HL-60 (cell line): ENCODE results near the gene NUP62.

Experiments used
- DNase-seq, 2 experiments: peaks; one replicate each; pipeline ENCODE4 v3.0.0-alpha.2; 2010 to 2020; ENCODE audit warnings: low read depth in 1 of 2, low spot score in 1 of 2
- H3K27ac ChIP-seq: fragments of 250-450 bp; sonication (Bioruptor Pico); replicated peaks from 2 replicates; pipeline ENCODE4 v1.5.1; 2020; ENCODE audit warnings: mild to moderate bottlenecking, moderate library complexity
- H3K27me3 ChIP-seq: fragments of 250-450 bp; sonication (Bioruptor Pico); 2 replicates; pipeline ENCODE4 v1.5.1; 2021; ENCODE audit warnings: mild to moderate bottlenecking, moderate library complexity; ENCODE audit not compliant: insufficient read depth, poor library complexity, severe bottlenecking
- H3K4me3 ChIP-seq: replicated peaks from 2 replicates; pipeline ENCODE4 v1.5.1; 2011; ENCODE audit warnings: mild to moderate bottlenecking, control low read depth, low read length; ENCODE audit not compliant: insufficient read depth
- GABPA ChIP-seq: IDR thresholded peaks from 2 replicates; pipeline ENCODE4 v1.6.1; 2012; ENCODE audit warnings: low read depth
- POLR2AphosphoS5 ChIP-seq: IDR thresholded peaks from 2 replicates; pipeline ENCODE4 v1.6.1; 2012; ENCODE audit warnings: low read depth
- SPI1 ChIP-seq: IDR thresholded peaks from 2 replicates; pipeline ENCODE4 v1.6.1; 2012; ENCODE audit warnings: low read depth, mild to moderate bottlenecking, borderline replicate concordance
- long read RNA-seq: library from polyadenylated mRNA; unstranded; transcript quantifications from one replicate; pipeline ENCODE4 v2.0.0, GENCODE V29; 2020
- TF ChIP-seq, protein P1 (sequence below): IDR thresholded peaks from one replicate; pipeline ENCODE4 v1.5.1; 2011; ENCODE audit warnings: low read length, control low read depth, inconsistent platforms; ENCODE audit not compliant: insufficient read depth
- TF ChIP-seq, protein P2 (sequence below): IDR thresholded peaks from 2 replicates; pipeline ENCODE4 v1.6.1; 2012; ENCODE audit warnings: low read depth; ENCODE audit not compliant: insufficient replicate concordance

Gene NUP62, protein sequence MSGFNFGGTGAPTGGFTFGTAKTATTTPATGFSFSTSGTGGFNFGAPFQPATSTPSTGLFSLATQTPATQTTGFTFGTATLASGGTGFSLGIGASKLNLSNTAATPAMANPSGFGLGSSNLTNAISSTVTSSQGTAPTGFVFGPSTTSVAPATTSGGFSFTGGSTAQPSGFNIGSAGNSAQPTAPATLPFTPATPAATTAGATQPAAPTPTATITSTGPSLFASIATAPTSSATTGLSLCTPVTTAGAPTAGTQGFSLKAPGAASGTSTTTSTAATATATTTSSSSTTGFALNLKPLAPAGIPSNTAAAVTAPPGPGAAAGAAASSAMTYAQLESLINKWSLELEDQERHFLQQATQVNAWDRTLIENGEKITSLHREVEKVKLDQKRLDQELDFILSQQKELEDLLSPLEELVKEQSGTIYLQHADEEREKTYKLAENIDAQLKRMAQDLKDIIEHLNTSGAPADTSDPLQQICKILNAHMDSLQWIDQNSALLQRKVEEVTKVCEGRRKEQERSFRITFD
- long read RNA-seq, transcript NUP62-211 (3 exons, 2,053 nt), result minor isoform, 8 of 196 reads
- long read RNA-seq, transcript NUP62-201 (3 exons, 2,870 nt), result minor isoform, 31 of 196 reads
- long read RNA-seq, transcript NUP62-202 (2 exons, 3,479 nt), result major isoform, 122 of 196 reads
- long read RNA-seq, partial matches to known transcripts, result 0 of 196 reads
- long read RNA-seq, other reads (novel, unspliced or antisense), result 30 of 196 reads

DNA sequence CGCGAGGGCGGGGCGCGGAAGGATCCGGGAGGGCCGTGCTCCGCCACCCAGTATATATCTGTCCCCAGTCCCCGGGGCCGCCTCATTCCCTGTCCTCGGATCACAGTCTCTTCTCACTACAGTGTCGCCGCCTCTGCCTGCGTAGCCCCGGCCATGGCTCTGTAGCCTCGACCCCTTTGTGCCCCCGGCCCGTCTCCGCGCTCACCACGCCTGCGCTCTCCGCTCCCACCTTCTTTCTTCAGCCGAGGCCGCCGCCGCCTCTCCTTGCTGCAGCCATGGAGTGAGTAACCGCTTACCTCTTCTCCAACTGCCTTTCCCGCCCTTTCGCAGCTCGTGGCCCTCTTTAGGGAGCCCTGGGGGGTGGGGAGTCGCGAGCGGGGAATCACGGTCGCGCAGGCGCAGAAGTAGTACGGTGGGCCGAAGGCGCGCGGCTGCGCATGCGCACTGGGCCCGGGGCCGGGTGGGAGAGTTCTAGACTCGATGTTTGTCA lies at the start of gene NUP62, which contains the start of gene ATF5:
Gene NUP62, minus strand, starts transcription at position 384 of the 490 bp plus-strand sequence. CDS start 19,697 bp downstream, outside the sequence.
Gene ATF5, plus strand, starts transcription at position 85 of the 490 bp plus-strand sequence. CDS start 1,646 bp downstream, outside the sequence.
- H3K27me3 ChIP-seq, result no peaks in the 10 kb centered on the region
- H3K27ac ChIP-seq, result peak within 1 kb of the TSS; percentile 99
- H3K4me3 ChIP-seq, result peak within 1 kb of the TSS; percentile 77
- peak; percentile 75 to 90 for DNase-seq
- TF ChIP-seq, protein P1, sequence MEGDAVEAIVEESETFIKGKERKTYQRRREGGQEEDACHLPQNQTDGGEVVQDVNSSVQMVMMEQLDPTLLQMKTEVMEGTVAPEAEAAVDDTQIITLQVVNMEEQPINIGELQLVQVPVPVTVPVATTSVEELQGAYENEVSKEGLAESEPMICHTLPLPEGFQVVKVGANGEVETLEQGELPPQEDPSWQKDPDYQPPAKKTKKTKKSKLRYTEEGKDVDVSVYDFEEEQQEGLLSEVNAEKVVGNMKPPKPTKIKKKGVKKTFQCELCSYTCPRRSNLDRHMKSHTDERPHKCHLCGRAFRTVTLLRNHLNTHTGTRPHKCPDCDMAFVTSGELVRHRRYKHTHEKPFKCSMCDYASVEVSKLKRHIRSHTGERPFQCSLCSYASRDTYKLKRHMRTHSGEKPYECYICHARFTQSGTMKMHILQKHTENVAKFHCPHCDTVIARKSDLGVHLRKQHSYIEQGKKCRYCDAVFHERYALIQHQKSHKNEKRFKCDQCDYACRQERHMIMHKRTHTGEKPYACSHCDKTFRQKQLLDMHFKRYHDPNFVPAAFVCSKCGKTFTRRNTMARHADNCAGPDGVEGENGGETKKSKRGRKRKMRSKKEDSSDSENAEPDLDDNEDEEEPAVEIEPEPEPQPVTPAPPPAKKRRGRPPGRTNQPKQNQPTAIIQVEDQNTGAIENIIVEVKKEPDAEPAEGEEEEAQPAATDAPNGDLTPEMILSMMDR, result no peak
- TF ChIP-seq, protein P2, sequence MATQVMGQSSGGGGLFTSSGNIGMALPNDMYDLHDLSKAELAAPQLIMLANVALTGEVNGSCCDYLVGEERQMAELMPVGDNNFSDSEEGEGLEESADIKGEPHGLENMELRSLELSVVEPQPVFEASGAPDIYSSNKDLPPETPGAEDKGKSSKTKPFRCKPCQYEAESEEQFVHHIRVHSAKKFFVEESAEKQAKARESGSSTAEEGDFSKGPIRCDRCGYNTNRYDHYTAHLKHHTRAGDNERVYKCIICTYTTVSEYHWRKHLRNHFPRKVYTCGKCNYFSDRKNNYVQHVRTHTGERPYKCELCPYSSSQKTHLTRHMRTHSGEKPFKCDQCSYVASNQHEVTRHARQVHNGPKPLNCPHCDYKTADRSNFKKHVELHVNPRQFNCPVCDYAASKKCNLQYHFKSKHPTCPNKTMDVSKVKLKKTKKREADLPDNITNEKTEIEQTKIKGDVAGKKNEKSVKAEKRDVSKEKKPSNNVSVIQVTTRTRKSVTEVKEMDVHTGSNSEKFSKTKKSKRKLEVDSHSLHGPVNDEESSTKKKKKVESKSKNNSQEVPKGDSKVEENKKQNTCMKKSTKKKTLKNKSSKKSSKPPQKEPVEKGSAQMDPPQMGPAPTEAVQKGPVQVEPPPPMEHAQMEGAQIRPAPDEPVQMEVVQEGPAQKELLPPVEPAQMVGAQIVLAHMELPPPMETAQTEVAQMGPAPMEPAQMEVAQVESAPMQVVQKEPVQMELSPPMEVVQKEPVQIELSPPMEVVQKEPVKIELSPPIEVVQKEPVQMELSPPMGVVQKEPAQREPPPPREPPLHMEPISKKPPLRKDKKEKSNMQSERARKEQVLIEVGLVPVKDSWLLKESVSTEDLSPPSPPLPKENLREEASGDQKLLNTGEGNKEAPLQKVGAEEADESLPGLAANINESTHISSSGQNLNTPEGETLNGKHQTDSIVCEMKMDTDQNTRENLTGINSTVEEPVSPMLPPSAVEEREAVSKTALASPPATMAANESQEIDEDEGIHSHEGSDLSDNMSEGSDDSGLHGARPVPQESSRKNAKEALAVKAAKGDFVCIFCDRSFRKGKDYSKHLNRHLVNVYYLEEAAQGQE, result peak; percentile 67
- TF ChIP-seq POLR2AphosphoS5, result peak; percentile 85; the same call in 1 of the 2 replicates

DNA sequence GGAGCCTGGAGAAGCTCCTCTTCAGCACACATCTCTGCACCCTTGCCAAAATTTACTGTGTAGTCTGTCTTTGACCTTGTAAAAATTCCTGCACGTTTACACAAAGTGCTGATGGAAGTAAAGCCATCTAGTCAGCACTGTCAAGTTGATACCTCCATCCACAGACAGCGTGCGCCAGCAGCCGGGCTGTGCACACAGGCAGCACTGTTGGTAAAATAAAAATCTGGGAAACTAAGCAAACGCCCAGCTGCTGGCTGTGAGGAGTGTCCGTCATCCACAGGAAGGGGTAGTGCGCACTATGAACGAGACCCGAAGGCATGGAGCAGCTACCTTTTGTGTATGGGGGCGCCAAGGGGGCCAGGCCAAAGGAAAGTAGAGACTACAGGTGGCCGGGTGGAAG lies 49.0 kb upstream of the NUP62 start:
- H3K27me3 ChIP-seq, result no peaks in the 10 kb centered on the region
- DNase-seq, result no peak
- H3K27ac ChIP-seq, result no peak overlapping the region
- TF ChIP-seq, protein P1, result no peak
- TF ChIP-seq POLR2AphosphoS5, result no peak
- H3K4me3 ChIP-seq, result no peak overlapping the region

DNA sequence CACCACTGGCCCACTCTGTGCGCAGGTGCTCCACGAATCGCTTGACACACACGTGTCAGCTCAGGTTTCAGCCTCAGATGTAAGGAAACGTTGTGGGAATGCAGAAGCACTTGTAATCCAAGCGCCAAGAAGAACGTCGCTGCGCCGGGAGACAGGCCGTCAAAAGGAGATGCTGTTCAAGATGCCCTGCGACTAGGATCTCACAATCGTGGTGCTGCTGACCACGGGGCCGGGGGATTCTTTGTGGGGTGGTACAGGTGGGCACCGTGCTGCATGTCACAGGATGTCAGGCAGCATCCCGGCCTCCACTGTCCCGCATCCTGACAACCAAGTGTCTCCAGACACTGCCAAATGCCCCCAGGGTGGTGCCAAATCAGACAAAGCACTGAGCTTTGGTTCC lies 48.6 kb upstream of the NUP62 start:
- Histone ChIP-seq H3K4me3 (no peak overlapping the region), H3K27me3 (no peaks in the 10 kb centered on the region), H3K27ac (no peak overlapping the region)
- TF ChIP-seq, protein P2, result no peak
- TF ChIP-seq GABPA, result no peak
- TF ChIP-seq, protein P1, result no peak
- no peak for TF ChIP-seq POLR2AphosphoS5
- no peak for TF ChIP-seq SPI1
- DNase-seq, result no peak
